Activated naive CD4-positive, alpha-beta T cell treated with anti-CD3 and anti-CD28 coated beads, Interleukin-2, amount 50 U/mL, for 24 hours (primary cell): ENCODE results near the gene SSX5.
"Not testable (repeated sequence)": the region's sequence is repeated elsewhere in the genome, so short reads cannot be mapped to it uniquely, and the experiment has no call there.

Source experiments
- H3K27ac Mint-ChIP-seq: one replicate; pipeline ENCODE4 v1.8.0; 2021; ENCODE audit warnings: mild to moderate bottlenecking, mixed read lengths
- H3K27me3 Mint-ChIP-seq: one replicate; pipeline ENCODE4 v1.8.0; 2021; ENCODE audit warnings: mixed read lengths
- H3K36me3 Mint-ChIP-seq: one replicate; pipeline ENCODE4 v1.8.0; 2021; ENCODE audit warnings: mixed read lengths
- H3K4me1 Mint-ChIP-seq: one replicate; pipeline ENCODE4 v1.8.0; 2021; ENCODE audit warnings: mixed read lengths
- H3K4me3 Mint-ChIP-seq: one replicate; pipeline ENCODE4 v1.8.0; 2021; ENCODE audit warnings: mild to moderate bottlenecking, mixed read lengths
- H3K9me3 Mint-ChIP-seq: one replicate; pipeline ENCODE4 v1.8.0; 2021; ENCODE audit warnings: mixed read lengths

Gene SSX5, protein sequence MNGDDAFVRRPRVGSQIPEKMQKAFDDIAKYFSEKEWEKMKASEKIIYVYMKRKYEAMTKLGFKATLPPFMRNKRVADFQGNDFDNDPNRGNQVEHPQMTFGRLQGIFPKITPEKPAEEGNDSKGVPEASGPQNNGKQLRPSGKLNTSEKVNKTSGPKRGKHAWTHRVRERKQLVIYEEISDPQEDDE

DNA sequence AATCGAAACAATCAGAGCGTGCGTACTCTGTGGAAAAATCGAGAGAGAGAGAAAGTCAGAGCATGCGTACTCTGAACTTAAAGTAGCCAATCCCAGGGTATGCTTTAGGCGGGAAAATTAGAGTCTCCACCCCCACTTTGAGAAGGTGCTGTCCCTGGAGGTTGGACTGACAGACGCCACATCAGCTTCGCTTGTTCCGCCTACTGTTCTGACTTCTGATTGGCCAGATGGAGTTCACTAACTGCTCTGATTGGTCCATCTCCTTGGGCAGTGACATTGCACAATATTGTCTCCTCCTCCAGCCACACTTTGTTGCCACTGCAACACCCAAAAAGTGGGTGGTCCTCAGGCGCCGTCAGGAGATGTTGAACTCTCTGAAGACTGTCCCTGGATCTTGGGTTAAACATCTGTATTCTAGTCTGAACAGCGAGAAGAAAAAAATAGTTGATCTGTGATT, at the start of gene SSX5:
Gene SSX5 (minus strand): TSS at position 51 of the 457 bp plus-strand sequence. CDS start 1,437 bp downstream, outside the sequence.
- Mint-ChIP-seq H3K4me3 (no peak within 1 kb of the TSS), H3K36me3 (no peaks in the 10 kb centered on the region), H3K9me3 (no peaks in the 10 kb centered on the region), H3K27me3 (no peaks in the 10 kb centered on the region), H3K4me1 (no peaks in the 10 kb centered on the region), H3K27ac (no peak within 1 kb of the TSS)

DNA sequence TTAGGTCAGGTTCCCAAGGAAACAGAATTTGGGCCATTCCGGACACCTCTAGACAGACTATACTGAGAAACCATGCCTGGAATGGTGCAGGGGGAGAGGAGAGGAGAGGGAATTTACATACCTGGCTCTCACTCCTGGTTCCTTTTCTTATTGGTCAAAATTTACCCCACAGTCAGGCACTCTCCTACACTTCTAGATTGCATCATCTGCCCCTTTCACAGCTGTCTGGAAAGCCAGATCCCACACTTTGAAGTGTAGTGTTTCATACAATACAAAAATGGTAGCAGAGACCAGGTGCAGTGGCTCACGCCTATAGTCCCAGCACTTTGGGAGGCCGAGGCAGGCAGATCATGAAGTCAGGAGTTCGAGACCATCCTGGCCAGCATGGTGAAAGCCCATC, 27.6 kb upstream of the SSX5 start:
- H3K27ac Mint-ChIP-seq, H3K36me3 Mint-ChIP-seq: not testable (repeated sequence)

DNA sequence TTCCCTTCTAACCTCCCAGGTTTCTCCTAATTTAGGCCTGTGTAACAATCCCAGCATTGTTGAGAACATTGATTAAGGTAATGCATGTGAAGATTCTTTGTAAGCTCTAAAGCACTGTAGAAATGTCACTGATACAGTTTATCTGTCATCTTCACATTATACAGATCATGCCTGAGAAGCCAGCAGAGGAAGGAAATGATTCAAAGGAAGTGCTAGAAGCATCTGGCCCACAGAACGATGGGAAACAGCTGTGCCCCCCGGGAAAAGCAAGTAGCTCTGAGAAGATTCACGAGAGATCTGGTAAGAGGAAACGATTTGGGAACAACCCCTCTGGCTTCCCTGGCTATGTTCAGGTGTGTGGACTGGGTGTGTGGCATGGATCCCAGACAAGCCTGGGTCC, 17.7 kb upstream of the SSX5 start:
- not testable (repeated sequence) for H3K4me3 Mint-ChIP-seq, H3K9me3 Mint-ChIP-seq, H3K27ac Mint-ChIP-seq, H3K4me1 Mint-ChIP-seq, H3K27me3 Mint-ChIP-seq, H3K36me3 Mint-ChIP-seq

More for the DNA sequence above, 27.6 kb upstream of the SSX5 start:
- not testable (repeated sequence) for H3K27me3 Mint-ChIP-seq, H3K4me3 Mint-ChIP-seq, H3K4me1 Mint-ChIP-seq, H3K9me3 Mint-ChIP-seq

DNA sequence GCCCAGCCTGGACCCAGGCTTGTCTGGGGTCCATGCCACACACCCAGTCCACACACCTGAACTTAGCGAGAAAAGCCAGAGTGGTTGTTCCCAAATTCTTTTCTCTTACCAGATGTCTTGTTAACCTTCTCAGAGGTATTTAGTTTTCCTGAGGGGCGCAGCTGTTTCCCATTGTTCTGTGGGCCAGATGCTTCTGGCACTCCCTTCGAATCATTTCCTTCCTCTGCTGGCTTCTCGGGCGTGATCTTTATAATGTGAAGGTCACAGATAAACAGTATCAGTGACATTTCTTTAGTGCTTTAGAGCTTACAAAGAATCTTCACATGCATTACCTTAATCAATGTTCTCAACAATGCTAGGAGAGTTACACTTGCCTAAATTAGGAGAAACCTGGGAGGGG, 6.6 kb downstream of the SSX5 start:
- not testable (repeated sequence) for H3K9me3 Mint-ChIP-seq, H3K27ac Mint-ChIP-seq, H3K27me3 Mint-ChIP-seq, H3K36me3 Mint-ChIP-seq, H3K4me1 Mint-ChIP-seq, H3K4me3 Mint-ChIP-seq

DNA sequence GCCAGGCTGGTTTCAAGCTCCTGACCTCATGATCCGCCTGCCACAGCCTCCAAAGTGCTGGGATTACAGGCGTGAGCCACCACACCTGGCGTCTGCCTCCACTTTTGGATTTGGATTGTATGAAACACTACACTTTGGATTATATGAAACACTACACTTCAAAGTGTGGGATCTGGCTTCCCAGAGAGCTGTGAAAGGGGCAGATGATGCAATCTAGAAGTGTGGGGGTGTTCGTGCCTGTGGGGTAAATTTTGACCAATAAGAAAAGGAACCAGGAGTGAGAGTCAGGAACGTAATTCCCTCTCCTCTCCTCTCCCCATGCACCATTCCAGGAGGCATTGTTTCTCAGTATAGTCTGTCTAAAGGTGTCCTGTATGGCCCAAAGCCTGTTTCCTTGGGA, 14.7 kb downstream of the SSX5 start:
- H3K36me3 Mint-ChIP-seq, H3K4me1 Mint-ChIP-seq, H3K27ac Mint-ChIP-seq, H3K27me3 Mint-ChIP-seq, H3K9me3 Mint-ChIP-seq, H3K4me3 Mint-ChIP-seq: not testable (repeated sequence)

DNA sequence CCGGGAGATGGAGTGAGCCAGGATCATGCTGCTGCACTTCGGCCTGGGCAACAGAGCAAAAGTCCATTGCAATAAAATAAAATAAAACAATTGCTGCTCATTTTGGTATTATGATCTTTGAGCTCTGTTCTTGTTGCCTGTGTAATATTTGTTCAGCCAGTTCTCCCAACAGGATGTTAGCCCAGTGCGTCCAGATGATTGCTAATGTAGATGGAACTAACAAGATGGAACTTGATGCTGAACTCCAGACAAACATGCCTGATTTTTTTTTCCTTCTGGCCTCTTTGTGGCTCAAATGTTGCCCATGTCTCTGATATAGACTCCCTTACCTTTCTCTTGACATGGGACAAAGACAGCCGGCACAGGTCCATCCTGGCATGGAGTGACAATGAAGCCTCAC, 15.8 kb downstream of the SSX5 start:
- Mint-ChIP-seq H3K27me3 (no peaks in the 10 kb centered on the region), H3K4me3 (no peak overlapping the region), H3K4me1 (no peaks in the 10 kb centered on the region), H3K27ac (no peak overlapping the region), H3K9me3 (no peaks in the 10 kb centered on the region), H3K36me3 (no peaks in the 10 kb centered on the region)

DNA sequence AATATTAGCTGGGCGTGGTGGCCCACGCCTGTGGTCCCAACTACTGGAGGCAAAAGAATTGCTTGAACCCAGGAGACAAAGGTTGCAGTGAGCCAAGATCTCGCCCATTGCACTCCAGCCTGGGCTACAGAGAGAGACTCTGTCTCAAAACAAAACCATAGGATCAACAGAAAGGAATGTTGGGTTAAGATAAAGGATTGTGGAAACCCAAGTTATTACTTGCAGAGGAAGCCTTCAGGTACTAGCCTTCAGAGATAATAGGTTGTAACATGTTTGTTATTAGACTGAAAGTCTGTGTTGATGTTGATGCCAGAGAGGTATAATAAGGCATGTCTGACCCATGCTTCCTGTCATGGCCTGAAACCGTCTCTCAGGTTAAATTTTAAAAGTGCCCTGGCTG, 16.9 kb downstream of the SSX5 start:
- Mint-ChIP-seq H3K27ac (no peak overlapping the region), H3K36me3 (no peaks in the 10 kb centered on the region), H3K9me3 (no peaks in the 10 kb centered on the region), H3K4me1 (no peaks in the 10 kb centered on the region), H3K4me3 (no peak overlapping the region), H3K27me3 (no peaks in the 10 kb centered on the region)

DNA sequence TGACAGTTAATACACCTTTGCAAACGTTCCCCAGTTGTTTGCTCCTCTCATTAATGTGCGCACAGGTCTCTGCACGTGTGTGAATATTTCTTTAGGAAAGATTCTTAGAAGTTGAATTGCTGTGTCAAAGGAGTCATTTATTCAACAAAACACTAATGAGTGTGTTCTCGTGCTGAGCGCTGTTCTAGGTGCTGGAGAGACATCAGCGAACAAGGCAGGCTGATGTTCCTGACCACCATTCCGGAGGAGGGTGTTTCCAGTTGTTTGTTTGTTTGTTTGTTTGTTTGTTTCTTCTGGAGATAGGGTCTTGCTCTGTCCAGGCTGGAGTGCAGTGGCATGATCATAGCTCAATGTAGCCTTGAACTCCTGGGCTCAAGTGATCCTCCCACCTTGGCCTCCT, 30.3 kb downstream of the SSX5 start:
- not testable (repeated sequence) for H3K27ac Mint-ChIP-seq, H3K36me3 Mint-ChIP-seq, H3K27me3 Mint-ChIP-seq, H3K4me1 Mint-ChIP-seq, H3K4me3 Mint-ChIP-seq, H3K9me3 Mint-ChIP-seq

DNA sequence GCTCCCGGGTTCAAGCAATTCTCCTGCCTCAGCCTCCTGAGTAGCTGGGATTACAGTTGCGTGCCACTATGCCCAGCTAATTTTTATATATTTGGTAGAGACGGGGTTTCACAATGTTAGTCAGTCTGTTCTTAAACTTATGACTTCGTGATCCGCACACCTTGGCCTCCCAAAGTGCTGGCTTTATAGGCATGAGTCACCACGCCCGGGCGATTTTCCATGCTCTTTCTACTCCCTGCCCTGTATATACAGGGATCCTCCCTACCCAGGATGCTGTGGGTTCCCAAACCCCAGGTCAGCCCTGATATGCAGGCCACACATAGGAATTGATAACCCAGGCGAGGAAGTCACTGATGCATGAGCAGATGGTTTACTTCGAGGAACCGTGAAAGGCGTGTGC, 31.4 kb downstream of the SSX5 start:
- no peaks in the 10 kb centered on the region for H3K27me3 Mint-ChIP-seq
- H3K27ac Mint-ChIP-seq: no peak overlapping the region
- H3K4me3 Mint-ChIP-seq: no peak overlapping the region
- H3K36me3 Mint-ChIP-seq: no peaks in the 10 kb centered on the region
- no peaks in the 10 kb centered on the region for H3K9me3 Mint-ChIP-seq
- H3K4me1 Mint-ChIP-seq: no peaks in the 10 kb centered on the region

DNA sequence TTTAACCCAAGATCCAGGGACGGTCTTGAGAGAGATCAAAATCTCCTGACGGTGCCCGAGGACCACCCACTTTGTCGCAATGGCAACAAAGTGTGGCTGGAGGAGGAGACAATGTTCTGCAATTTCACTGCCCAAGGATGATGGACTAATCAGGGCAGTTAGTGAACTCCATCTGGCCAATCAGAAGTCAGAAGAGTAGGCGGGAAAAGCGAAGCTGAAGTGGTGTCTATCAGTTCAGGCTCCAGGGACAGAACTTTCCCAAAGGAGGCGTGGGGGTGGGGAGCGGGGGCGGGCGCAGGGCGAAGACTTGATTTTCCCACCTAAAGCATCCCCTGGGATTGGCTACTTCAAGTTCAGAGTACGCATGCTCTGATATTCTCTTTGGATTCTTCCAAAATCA, 40.6 kb downstream of the SSX5 start:
- Mint-ChIP-seq H3K4me3 (no peak overlapping the region), H3K27me3 (no peaks in the 10 kb centered on the region), H3K27ac (no peak overlapping the region), H3K36me3 (no peaks in the 10 kb centered on the region), H3K9me3 (no peaks in the 10 kb centered on the region), H3K4me1 (no peaks in the 10 kb centered on the region)

DNA sequence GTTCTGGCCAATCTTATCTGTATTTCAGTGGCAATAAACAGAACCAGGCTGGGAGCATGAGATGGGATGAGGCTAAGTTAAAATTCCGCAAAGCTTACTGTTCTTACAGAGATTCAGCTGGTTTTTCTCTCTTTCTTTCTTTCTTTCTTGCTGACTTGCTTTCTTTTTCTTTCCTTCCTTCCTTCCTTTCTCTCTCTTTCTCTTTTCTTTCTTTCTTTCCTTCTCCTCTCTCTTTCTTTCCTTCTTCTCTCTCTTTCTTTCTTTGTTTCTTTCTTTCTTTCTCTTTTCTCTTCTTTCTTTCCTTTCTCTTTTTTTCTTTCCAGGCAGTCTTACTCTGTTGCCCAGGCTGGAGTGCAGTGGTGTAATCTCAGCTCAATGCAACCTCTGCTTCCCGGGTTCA, 41.8 kb downstream of the SSX5 start:
- Mint-ChIP-seq H3K4me1 (no peaks in the 10 kb centered on the region), H3K9me3 (no peaks in the 10 kb centered on the region), H3K27me3 (no peaks in the 10 kb centered on the region), H3K36me3 (no peaks in the 10 kb centered on the region), H3K4me3 (no peak overlapping the region), H3K27ac (no peak overlapping the region)

DNA sequence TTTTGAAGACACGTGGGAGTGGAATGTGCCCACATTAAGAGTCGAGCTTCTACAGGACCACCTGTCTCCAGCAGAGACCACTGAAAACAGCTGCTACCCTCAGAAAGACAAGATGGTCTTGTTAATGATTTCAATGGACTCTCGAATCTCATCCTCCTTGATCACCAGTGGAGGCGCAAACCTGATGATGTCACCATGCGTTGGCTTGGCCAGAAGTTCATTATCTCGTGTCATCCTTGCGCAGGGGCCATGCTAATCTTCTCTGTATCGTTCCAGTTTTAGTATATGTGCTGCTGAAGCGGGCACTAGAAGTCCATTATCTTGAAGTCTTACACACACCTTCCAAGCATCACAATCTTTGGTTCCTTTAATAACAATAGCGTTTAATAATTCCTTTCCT, 42.8 kb downstream of the SSX5 start:
- Mint-ChIP-seq H3K36me3 (no peaks in the 10 kb centered on the region), H3K9me3 (no peaks in the 10 kb centered on the region), H3K27ac (no peak overlapping the region), H3K27me3 (no peaks in the 10 kb centered on the region), H3K4me3 (no peak overlapping the region), H3K4me1 (no peaks in the 10 kb centered on the region)

DNA sequence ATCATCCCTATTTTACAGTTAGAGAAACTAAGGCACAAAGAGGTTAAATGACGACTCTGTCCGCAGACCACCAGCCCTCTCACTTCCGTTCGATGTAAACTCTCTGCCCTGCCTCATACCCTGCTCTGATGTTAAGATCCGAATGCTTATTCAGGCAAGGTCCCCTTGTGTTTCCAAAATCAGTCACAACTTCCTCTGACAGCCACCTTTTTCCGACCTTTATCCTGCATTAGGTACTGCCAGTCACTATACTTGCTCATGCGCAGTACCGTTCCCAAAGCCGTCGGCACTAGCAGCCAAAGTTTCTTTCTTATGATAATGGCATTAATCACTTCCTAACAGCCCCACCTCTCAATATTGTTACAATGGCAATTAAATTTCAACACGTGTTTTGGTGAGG, 53.9 kb downstream of the SSX5 start:
- Mint-ChIP-seq H3K4me1 (peaks cover 25% of the 10 kb centered on the region), H3K4me3 (peak overlapping the region; percentile 78)
- H3K27me3 Mint-ChIP-seq, H3K27ac Mint-ChIP-seq, H3K9me3 Mint-ChIP-seq, H3K36me3 Mint-ChIP-seq: not testable (repeated sequence)

DNA sequence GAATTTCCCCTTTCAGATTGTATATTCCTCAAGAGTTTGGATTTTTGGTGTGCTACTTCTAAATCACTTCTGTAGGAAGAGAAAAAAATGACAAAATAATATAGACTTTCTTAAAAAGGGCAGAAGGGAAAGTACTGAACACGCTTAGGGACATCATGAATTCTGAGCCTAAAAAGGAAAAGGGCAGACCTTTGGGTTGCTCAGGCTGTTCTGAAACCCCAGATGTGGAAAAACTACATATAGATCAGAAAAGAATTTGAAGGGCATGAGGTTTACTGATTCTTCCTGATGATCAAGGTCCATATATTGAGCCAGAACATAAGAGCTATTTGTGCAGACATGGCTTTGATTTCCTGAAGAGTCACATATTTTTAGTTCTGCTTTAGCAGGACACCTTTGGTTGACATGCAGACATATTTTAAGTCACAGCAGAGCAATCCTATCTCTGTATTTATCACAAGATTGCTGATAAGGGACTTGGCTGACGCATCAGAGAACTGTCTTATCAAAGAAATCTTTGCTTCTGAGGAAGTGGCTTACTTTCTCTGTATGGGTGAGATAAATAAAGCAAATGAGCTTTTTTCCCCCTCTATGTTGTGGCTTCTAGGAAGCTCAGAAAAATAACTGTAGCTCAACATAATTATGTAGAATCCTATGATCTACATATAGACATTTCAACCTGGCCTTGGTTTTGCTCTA, 54.6 kb downstream of the SSX5 start:
- not testable (repeated sequence) for H3K4me3 Mint-ChIP-seq, H3K27me3 Mint-ChIP-seq, H3K36me3 Mint-ChIP-seq, H3K9me3 Mint-ChIP-seq, H3K27ac Mint-ChIP-seq
- H3K4me1 Mint-ChIP-seq: peaks cover 25% of the 10 kb centered on the region

DNA sequence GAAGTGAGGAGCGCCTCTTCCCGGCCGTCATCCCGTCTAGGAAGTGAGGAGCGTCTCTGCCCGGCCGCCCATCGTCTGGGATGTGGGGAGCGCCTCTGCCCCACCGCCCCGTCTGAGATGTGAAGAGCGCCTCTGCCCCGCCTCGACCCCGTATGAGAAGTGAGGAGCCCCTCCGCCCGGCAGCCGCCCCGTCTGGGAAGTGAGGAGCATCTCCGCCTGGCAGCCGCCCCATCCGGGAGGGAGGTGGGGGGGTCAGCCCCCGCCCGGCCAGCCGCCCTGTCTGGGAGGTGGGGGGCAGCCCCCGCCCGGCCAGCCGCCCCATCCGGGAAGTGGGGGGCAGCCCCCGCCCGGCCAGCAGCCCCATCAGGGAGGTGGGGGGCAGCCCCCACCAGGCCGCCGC, 57.5 kb downstream of the SSX5 start:
- H3K4me3 Mint-ChIP-seq, H3K27ac Mint-ChIP-seq, H3K9me3 Mint-ChIP-seq, H3K36me3 Mint-ChIP-seq, H3K27me3 Mint-ChIP-seq: not testable (repeated sequence)
- H3K4me1 Mint-ChIP-seq: peaks cover 18% of the 10 kb centered on the region
